Measurements from ENCODE around the gene ADGRE3.
"Not testable (repeated sequence)": the region's sequence is repeated elsewhere in the genome, so short reads cannot be mapped to it uniquely, and the experiment has no call there.

Gene ADGRE3

GRCh38 chr19:14612657-14613056, 62.0 kb downstream of the ADGRE3 start:
- H3K4me3 ChIP-seq (ENCODE audit: severe bottlenecking): no peak overlapping the region
- no peak overlapping the region for H3K27ac ChIP-seq (ENCODE audit: poor library complexity, severe bottlenecking)
- TF ChIP-seq CTCF (IDR thresholded peaks at IDR 0.05; ENCODE audit: poor library complexity, severe bottlenecking): no peak
- ATAC-seq (ENCODE audit: low read depth) (no peak), DNase-seq (ENCODE audit: low spot score) (no peak)
- H3K4me1 ChIP-seq (ENCODE audit: insufficient read depth, poor library complexity, severe bottlenecking): no peaks in the 10 kb centered on the region
- H3K9me3 ChIP-seq (ENCODE audit: severe bottlenecking): no peaks in the 10 kb centered on the region
- H3K36me3 ChIP-seq (ENCODE audit: low read depth): no peaks in the 10 kb centered on the region
- H3K27me3 ChIP-seq (ENCODE audit: insufficient read depth, poor library complexity, severe bottlenecking): no peaks in the 10 kb centered on the region

GRCh38 chr19:14612242-14612641, 62.4 kb downstream of the ADGRE3 start:
- H3K9me3 ChIP-seq (ENCODE audit: severe bottlenecking); H3K36me3 ChIP-seq (ENCODE audit: low read depth); DNase-seq (ENCODE audit: low spot score); H3K27me3 ChIP-seq (ENCODE audit: insufficient read depth, poor library complexity, severe bottlenecking); H3K4me1 ChIP-seq (ENCODE audit: insufficient read depth, poor library complexity, severe bottlenecking); H3K27ac ChIP-seq (ENCODE audit: poor library complexity, severe bottlenecking); H3K4me3 ChIP-seq (ENCODE audit: severe bottlenecking); ATAC-seq (ENCODE audit: low read depth): not testable (repeated sequence)

GRCh38 chr19:14611051-14611450, 63.6 kb downstream of the ADGRE3 start:
- no peaks in the 10 kb centered on the region for H3K36me3 ChIP-seq (ENCODE audit: low read depth)
- H3K4me1 ChIP-seq (ENCODE audit: insufficient read depth, poor library complexity, severe bottlenecking): no peaks in the 10 kb centered on the region
- H3K27me3 ChIP-seq (ENCODE audit: insufficient read depth, poor library complexity, severe bottlenecking): no peaks in the 10 kb centered on the region
- DNase-seq (ENCODE audit: low spot score): no peak
- no peaks in the 10 kb centered on the region for H3K9me3 ChIP-seq (ENCODE audit: severe bottlenecking)
- H3K27ac ChIP-seq (ENCODE audit: poor library complexity, severe bottlenecking): no peak overlapping the region
- ATAC-seq (ENCODE audit: low read depth): no peak
- no peak overlapping the region for H3K4me3 ChIP-seq (ENCODE audit: severe bottlenecking)
- no peak for TF ChIP-seq CTCF (IDR thresholded peaks at IDR 0.05; ENCODE audit: poor library complexity, severe bottlenecking)

- Histone ChIP-seq H3K4me3 (ENCODE audit: severe bottlenecking) (no peak overlapping the region), H3K4me1 (ENCODE audit: insufficient read depth, poor library complexity, severe bottlenecking) (no peaks in the 10 kb centered on the region), H3K36me3 (ENCODE audit: low read depth) (no peaks in the 10 kb centered on the region), H3K27ac (ENCODE audit: poor library complexity, severe bottlenecking) (no peak overlapping the region), H3K27me3 (ENCODE audit: insufficient read depth, poor library complexity, severe bottlenecking) (no peaks in the 10 kb centered on the region), H3K9me3 (ENCODE audit: severe bottlenecking) (no peaks in the 10 kb centered on the region)
- ATAC-seq (ENCODE audit: low read depth) (no peak), DNase-seq (ENCODE audit: low spot score) (no peak)
- TF ChIP-seq CTCF (IDR thresholded peaks at IDR 0.05; ENCODE audit: poor library complexity, severe bottlenecking): no peak
These were observed 68.0 kb downstream of the ADGRE3 start for GRCh38 chr19:14606627-14607026.

GRCh38 chr19:14603990-14604387, 70.7 kb downstream of the ADGRE3 start:
- no peak overlapping the region for H3K4me3 ChIP-seq (ENCODE audit: severe bottlenecking)
- H3K27ac ChIP-seq (ENCODE audit: poor library complexity, severe bottlenecking): no peak overlapping the region
- TF ChIP-seq CTCF (IDR thresholded peaks at IDR 0.05; ENCODE audit: poor library complexity, severe bottlenecking): no peak
- ATAC-seq (ENCODE audit: low read depth) (no peak), DNase-seq (ENCODE audit: low spot score) (no peak)
- H3K4me1 ChIP-seq (ENCODE audit: insufficient read depth, poor library complexity, severe bottlenecking): no peaks in the 10 kb centered on the region
- no peaks in the 10 kb centered on the region for H3K36me3 ChIP-seq (ENCODE audit: low read depth)
- H3K27me3 ChIP-seq (ENCODE audit: insufficient read depth, poor library complexity, severe bottlenecking): no peaks in the 10 kb centered on the region
- H3K9me3 ChIP-seq (ENCODE audit: severe bottlenecking): no peaks in the 10 kb centered on the region

Data from RWPE2 (cell line).